Stomach (tissue), 9 donors: ENCODE measurements around the gene GPR27. TPM values are rescaled to one million over a fixed set of nuclear protein-coding genes. Genes with fewer than 3 reads are reported as not detected.

Experiments used
- DNase-seq, 2 donors: peaks; one replicate each; pipeline versions ENCODE4 v3.0.0 to v3.0.0-alpha.2; 2013 to 2019
- H3K27ac ChIP-seq, 5 donors: fragments of 200-600 bp in 4 of 5; sonication (generic) in 4 of 5; one replicate each; pipeline ENCODE4 v1.5.1; 2013 to 2019; ENCODE audit warnings: mild to moderate bottlenecking in 1 of 5, moderate library complexity in 1 of 5
- H3K27me3 ChIP-seq, 3 donors: fragments of 200-600 bp; sonication (generic); one replicate each; pipeline ENCODE4 v1.5.1; 2017 to 2019; ENCODE audit warnings: mixed run types in 1 of 3
- H3K36me3 ChIP-seq, 4 donors: fragments of 200-600 bp; sonication (generic); 1 replicate in 3 of 4; 2 replicates in 1 of 4; pipeline ENCODE4 v1.5.1; 2016 to 2019
- H3K4me1 ChIP-seq, 4 donors: fragments of 200-600 bp; sonication (generic); one replicate each; pipeline ENCODE4 v1.5.1; 2016 to 2019
- H3K4me3 ChIP-seq, 4 donors: fragments of 200-600 bp; sonication (generic) in 3 of 4; one replicate each; pipeline ENCODE4 v1.5.1; 2016 to 2019; ENCODE audit warnings: mild to moderate bottlenecking in 1 of 4
- H3K9me3 ChIP-seq, 4 donors: fragments of 200-600 bp; sonication (generic); one replicate each; pipeline ENCODE4 v1.5.1; 2016 to 2019
- EP300 ChIP-seq: sonication (generic); formaldehyde crosslinking; IDR thresholded peaks from one replicate; pipeline ENCODE4 v1.6.1; 2017; ENCODE audit warnings: antibody characterized with exemption
- POLR2A ChIP-seq, 4 donors: fragments of 450-650 bp; IDR thresholded peaks; one replicate each; pipeline ENCODE4 v1.6.1; 2016; ENCODE audit warnings: antibody characterized with exemption in 4 of 4, control low read depth in 2 of 4, mild to moderate bottlenecking in 1 of 4, moderate library complexity in 1 of 4
- POLR2AphosphoS5 ChIP-seq, 3 donors: sonication (generic); formaldehyde crosslinking; IDR thresholded peaks; one replicate each; pipeline ENCODE4 v1.6.1; 2016; ENCODE audit warnings: antibody characterized with exemption in 3 of 3
- WGBS, 5 donors: extraction: QIAGEN DNeasy Blood & Tissue Kit in 3 of 5; methylation state at CpG; one replicate each; pipeline versions ENCODE4 v1.1.5 to v1.1.7; 2013 to 2018; 5-methylcytosine and 5-hydroxymethylcytosine counted together
- intact Hi-C: fragments of 100-400 bp; cut with DNase I; formaldehyde crosslinking; loops from one replicate; pipeline ENCODE4 v1.15.1; 2023; ENCODE audit warnings: low total_unique reads
- polyA plus RNA-seq, 3 donors: library from polyadenylated mRNA; stranded (reverse); fragments of 200-250 nt; gene quantifications; one replicate each; pipeline ENCODE4 v1.2.3, GENCODE V29; 2013
- total RNA-seq, 5 donors: library from RNA; depleted of rRNA; stranded (reverse); fragments of >200 nt; gene quantifications; one replicate each; pipeline versions ENCODE4 v1.1.0 to v1.2.3, GENCODE V29; 2014 to 2016
- TF ChIP-seq, protein P1 (sequence below), 7 experiments: fragments of 450-650 bp in 4 of 7; fragments of 200-600 bp in 3 of 7; sonication (generic) in 3 of 7; IDR thresholded peaks; one replicate each; pipeline ENCODE4 v1.5.1; 2016 to 2019; ENCODE audit warnings: antibody characterized with exemption in 7 of 7, control low read depth in 2 of 7, mild to moderate bottlenecking in 1 of 7
- donor health status: healthy with polysubstance abuse.
- donor health status: Bipolar disorder and iron deficiency.
- donor health status: healthy.

GPR27 gene
- total and polyA plus RNA-seq, 8 donors, result 0.45 to 5.1 (median 2.6) TPM; not detected in 1

GRCh38 chr3:71786217-71786549 is 32.5 kb downstream of the GPR27 start:
- no peak overlapping the region for H3K27ac ChIP-seq
- H3K4me1 ChIP-seq, result peaks cover 13 to 26% (median 16%) of the 10 kb centered on the region in 4 donors
- H3K4me3 ChIP-seq, result no peak overlapping the region
- DNase-seq, result no peak
- no peaks in the 10 kb centered on the region for H3K9me3 ChIP-seq
- TF ChIP-seq EP300, result no peak
- no peak for TF ChIP-seq POLR2A (IDR thresholded peaks at IDR 0.05)
- TF ChIP-seq POLR2AphosphoS5 (IDR thresholded peaks at IDR 0.05), result no peak
- TF ChIP-seq, protein P1, sequence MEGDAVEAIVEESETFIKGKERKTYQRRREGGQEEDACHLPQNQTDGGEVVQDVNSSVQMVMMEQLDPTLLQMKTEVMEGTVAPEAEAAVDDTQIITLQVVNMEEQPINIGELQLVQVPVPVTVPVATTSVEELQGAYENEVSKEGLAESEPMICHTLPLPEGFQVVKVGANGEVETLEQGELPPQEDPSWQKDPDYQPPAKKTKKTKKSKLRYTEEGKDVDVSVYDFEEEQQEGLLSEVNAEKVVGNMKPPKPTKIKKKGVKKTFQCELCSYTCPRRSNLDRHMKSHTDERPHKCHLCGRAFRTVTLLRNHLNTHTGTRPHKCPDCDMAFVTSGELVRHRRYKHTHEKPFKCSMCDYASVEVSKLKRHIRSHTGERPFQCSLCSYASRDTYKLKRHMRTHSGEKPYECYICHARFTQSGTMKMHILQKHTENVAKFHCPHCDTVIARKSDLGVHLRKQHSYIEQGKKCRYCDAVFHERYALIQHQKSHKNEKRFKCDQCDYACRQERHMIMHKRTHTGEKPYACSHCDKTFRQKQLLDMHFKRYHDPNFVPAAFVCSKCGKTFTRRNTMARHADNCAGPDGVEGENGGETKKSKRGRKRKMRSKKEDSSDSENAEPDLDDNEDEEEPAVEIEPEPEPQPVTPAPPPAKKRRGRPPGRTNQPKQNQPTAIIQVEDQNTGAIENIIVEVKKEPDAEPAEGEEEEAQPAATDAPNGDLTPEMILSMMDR (IDR thresholded peaks at IDR 0.05), result no peak
- H3K36me3 ChIP-seq, result no peaks in the 10 kb centered on the region
- peaks cover 11 to 65% (median 44%) of the 10 kb centered on the region in 3 donors for H3K27me3 ChIP-seq
- WGBS, 5 donors, result 24 to 38% (median 29%) methylated on average over 8 of the region's 8 CpGs
- intact Hi-C loops, result no loop called here

GRCh38 chr3:71786551-71786950 is 32.9 kb downstream of the GPR27 start:
- WGBS, 5 donors, result 43 to 68% (median 51%) methylated on average over 6 of the region's 6 CpGs
- Histone ChIP-seq H3K4me3 (no peak overlapping the region), H3K4me1 (peaks cover 13 to 26% (median 16%) of the 10 kb centered on the region in 4 donors), H3K9me3 (no peaks in the 10 kb centered on the region), H3K27ac (no peak overlapping the region), H3K36me3 (no peaks in the 10 kb centered on the region), H3K27me3 (peaks cover 11 to 61% (median 40%) of the 10 kb centered on the region in 3 donors)
- intact Hi-C loops, result no loop called here
- TF ChIP-seq POLR2A (IDR thresholded peaks at IDR 0.05) (no peak), EP300 (no peak), POLR2AphosphoS5 (IDR thresholded peaks at IDR 0.05) (no peak)
- TF ChIP-seq, protein P1 (IDR thresholded peaks at IDR 0.05), result no peak
- DNase-seq, result peak in 1 of 2 donors; percentile 20

DNA sequence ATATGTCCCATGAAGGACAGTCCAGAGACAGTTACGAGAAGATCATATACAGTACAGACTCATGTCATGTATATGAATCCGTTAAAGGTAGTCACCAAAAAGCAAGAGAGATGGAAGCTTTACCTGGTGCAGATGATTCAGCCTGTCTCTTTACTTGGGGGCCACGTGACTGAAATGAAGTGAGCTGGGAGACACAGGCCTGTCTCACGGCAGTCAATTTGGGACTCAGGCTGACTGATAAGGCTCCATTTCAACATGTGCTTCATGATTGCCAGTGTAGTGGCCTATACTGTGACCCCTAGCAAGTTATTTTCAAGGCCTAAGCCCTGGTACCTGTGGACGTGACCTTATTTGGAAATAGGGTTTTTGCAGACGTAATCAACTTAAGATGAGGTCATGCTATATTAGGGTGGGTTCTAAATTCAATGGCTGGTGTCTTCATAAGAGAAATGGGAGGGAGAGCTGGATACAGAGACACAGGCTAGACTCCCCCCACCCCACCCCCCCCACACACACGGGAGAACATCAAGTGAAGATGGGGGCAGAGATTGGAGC is 34.3 kb downstream of the GPR27 start:
- 85 to 92% (median 87%) methylated on average over 7 of the region's 7 CpGs for WGBS, 5 donors
- peaks cover 13 to 26% (median 16%) of the 10 kb centered on the region in 4 donors for H3K4me1 ChIP-seq
- intact Hi-C loops, result no loop called here
- no peak overlapping the region for H3K27ac ChIP-seq
- no peaks in the 10 kb centered on the region for H3K36me3 ChIP-seq
- no peaks in the 10 kb centered on the region for H3K9me3 ChIP-seq
- peaks cover 10 to 47% (median 30%) of the 10 kb centered on the region in 3 donors for H3K27me3 ChIP-seq
- TF ChIP-seq POLR2A (IDR thresholded peaks at IDR 0.05) (no peak), EP300 (no peak), POLR2AphosphoS5 (IDR thresholded peaks at IDR 0.05) (no peak)
- TF ChIP-seq, protein P1 (IDR thresholded peaks at IDR 0.05), result no peak
- H3K4me3 ChIP-seq, result no peak overlapping the region
- no peak for DNase-seq

DNA sequence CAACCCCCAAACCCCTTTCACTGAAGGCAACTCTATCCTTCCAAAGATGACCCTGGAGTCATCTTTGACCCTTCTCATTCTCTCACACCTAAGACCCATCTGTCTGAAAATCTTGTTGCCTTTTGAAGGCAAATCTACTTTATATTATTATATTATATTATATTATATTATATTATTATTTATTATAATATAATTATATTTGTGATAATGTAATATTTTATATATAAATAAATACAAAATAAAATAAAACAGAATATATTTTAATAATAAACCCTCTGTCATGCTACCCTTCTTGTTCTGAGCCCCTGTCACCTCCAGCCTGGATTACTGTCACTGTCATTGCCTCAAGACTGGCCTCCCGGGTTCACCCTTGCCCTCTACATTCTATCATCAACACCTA is 36.3 kb downstream of the GPR27 start:
- peaks cover 4 to 16% (median 8%) of the 10 kb centered on the region in 4 donors for H3K4me1 ChIP-seq
- no peak overlapping the region for H3K27ac ChIP-seq
- H3K27me3 ChIP-seq, result peaks cover 0 to 27% (median 13%) of the 10 kb centered on the region in 3 donors
- DNase-seq, result no peak
- intact Hi-C loops, result no loop called here
- H3K36me3 ChIP-seq, result no peaks in the 10 kb centered on the region
- TF ChIP-seq POLR2AphosphoS5 (IDR thresholded peaks at IDR 0.05), result no peak
- no peak for TF ChIP-seq POLR2A (IDR thresholded peaks at IDR 0.05)
- TF ChIP-seq EP300, result no peak
- TF ChIP-seq, protein P1 (IDR thresholded peaks at IDR 0.05), result no peak
- no peaks in the 10 kb centered on the region for H3K9me3 ChIP-seq
- no peak overlapping the region for H3K4me3 ChIP-seq
- 71 to 94% (median 84%) methylated on average over 1 of the region's 1 CpG for WGBS, 5 donors
